GM23338 (cell line): ENCODE measurements around the gene NR0B2.

ENCODE experiments used
- CREB1 ChIP-seq: fragments of 250-450 bp; sonication (Bioruptor Pico); IDR thresholded peaks from 2 replicates; pipeline ENCODE4 v1.5.0; 2020; ENCODE audit warnings: low read depth, mild to moderate bottlenecking, moderate library complexity
- CTCF ChIP-seq, 2 experiments: fragments of 200-600 bp in 1 of 2; sonication (generic) in 1 of 2; conservative IDR thresholded peaks; 2 replicates each; pipeline versions ENCODE4 v1.5.1 to v1.6.1; 2016 to 2017; ENCODE audit warnings: antibody characterized with exemption in 2 of 2, low read depth in 2 of 2, mild to moderate bottlenecking in 2 of 2, moderate library complexity in 1 of 2
- EZH2 ChIP-seq: fragments of 200-600 bp; sonication (generic); IDR thresholded peaks from one replicate; pipeline ENCODE4 v1.8.0; 2017; ENCODE audit warnings: antibody characterized with exemption, mild to moderate bottlenecking, low read depth; ENCODE audit not compliant: unreplicated experiment
- EZH2phosphoT487 ChIP-seq: fragments of 200-600 bp; sonication (generic); IDR thresholded peaks from one replicate; pipeline ENCODE4 v1.8.1; 2018; ENCODE audit warnings: antibody characterized with exemption; ENCODE audit not compliant: unreplicated experiment
- JUNB ChIP-seq: IDR thresholded peaks from one replicate; pipeline ENCODE4 v1.6.1; 2016; ENCODE audit warnings: antibody characterized with exemption; ENCODE audit not compliant: unreplicated experiment
- POLR2AphosphoS5 ChIP-seq: IDR thresholded peaks from 2 replicates; pipeline ENCODE4 v1.6.1; 2016; ENCODE audit warnings: antibody characterized with exemption, low read depth
- REST ChIP-seq: IDR thresholded peaks from one replicate; pipeline ENCODE4 v1.6.1; 2018; ENCODE audit warnings: antibody characterized with exemption; ENCODE audit not compliant: unreplicated experiment
- STAT1 ChIP-seq: IDR thresholded peaks from one replicate; pipeline ENCODE4 v1.6.1; 2016; ENCODE audit warnings: antibody characterized with exemption; ENCODE audit not compliant: unreplicated experiment
- ZNF114 ChIP-seq: fragments of 250-450 bp; sonication (Bioruptor Pico); IDR thresholded peaks from 2 replicates; pipeline ENCODE4 v1.5.0; 2020; ENCODE audit warnings: mild to moderate bottlenecking, moderate library complexity
- ZNF331 ChIP-seq: fragments of 250-450 bp; sonication (Bioruptor Pico); IDR thresholded peaks from 2 replicates; pipeline ENCODE4 v1.5.0; 2020; ENCODE audit warnings: low read depth, mild to moderate bottlenecking, moderate library complexity

- no peak for TF ChIP-seq REST
- TF ChIP-seq EZH2: no peak
- TF ChIP-seq CTCF (conservative IDR thresholded peaks at IDR 0.05; ENCODE audit: low read depth in 2 of 2): no peak
- TF ChIP-seq STAT1: no peak
- TF ChIP-seq POLR2AphosphoS5: no peak
- TF ChIP-seq EZH2phosphoT487: no peak
- TF ChIP-seq CREB1 (CRISPR knock-in tag): no peak
- TF ChIP-seq JUNB: no peak
- TF ChIP-seq ZNF114 (CRISPR knock-in tag): no peak
- no peak for TF ChIP-seq ZNF331
Observed at GRCh38 chr1:26951821-26952497, 38.2 kb upstream of the NR0B2 start.
